HEK293 (cell line): ENCODE data around the gene GRAMD4.

Experiments
- CTCF ChIA-PET: fragments of 350-600 bp; formaldehyde crosslinking; extraction: SDS; loops from one replicate; lab custom pipeline; 2021; ENCODE audit warnings: antibody characterized with exemption; lab: Yijun Ruan, JAX
- POLR2A ChIA-PET: fragments of 300-600 bp; formaldehyde crosslinking; extraction: SDS; loops from one replicate; lab custom pipeline; 2020; ENCODE audit warnings: antibody characterized with exemption, inconsistent platforms; lab: Yijun Ruan, JAX
- H3K27ac ChIP-seq: fragments of 200-500 bp; sonication (Bioruptor generic); 2 replicates; pipeline ENCODE4 v1.5.1; 2014; ENCODE audit warnings: low read depth, low read length, control low read depth, inconsistent platforms; ENCODE audit errors: extremely low read depth
- H3K36me3 ChIP-seq, 2 experiments: fragments of 200-500 bp in 1 of 2; sonication (Bioruptor generic) in 1 of 2; 1 replicate in 1 of 2; 2 replicates in 1 of 2; pipeline ENCODE4 v1.5.1; 2014 to 2017; ENCODE audit warnings: inconsistent platforms in 2 of 2, low read length in 2 of 2; ENCODE audit not compliant: control insufficient read depth in 2 of 2, insufficient read depth in 1 of 2
- H3K4me1 ChIP-seq: fragments of 200-500 bp; sonication (Bioruptor generic); 2 replicates; pipeline ENCODE4 v1.5.1; 2014; ENCODE audit warnings: mild to moderate bottlenecking, low read length, inconsistent platforms; ENCODE audit not compliant: control insufficient read depth, insufficient read depth
- H3K4me3 ChIP-seq: 2 replicates; pipeline ENCODE4 v1.5.1; 2011; ENCODE audit warnings: low read depth, mild to moderate bottlenecking, control low read depth, low read length, moderate library complexity
- H3K9me3 ChIP-seq: fragments of 200-500 bp; sonication (Bioruptor generic); 2 replicates; pipeline ENCODE4 v1.5.1; 2014; ENCODE audit warnings: low read depth, low read length, inconsistent platforms; ENCODE audit not compliant: control insufficient read depth, insufficient read depth
- GFI1B ChIP-seq: fragments of 450-650 bp; formaldehyde crosslinking; IDR thresholded peaks from 2 replicates; pipeline ENCODE4 v1.5.1; 2016; ENCODE audit warnings: missing biosample characterization, missing genetic modification characterization
- SCRT2 ChIP-seq: fragments of 450-650 bp; formaldehyde crosslinking; IDR thresholded peaks from 2 replicates; pipeline ENCODE4 v1.5.1; 2016; ENCODE audit warnings: missing biosample characterization, missing genetic modification characterization
- ZNF155 ChIP-seq: fragments of 450-650 bp; formaldehyde crosslinking; IDR thresholded peaks from 2 replicates; pipeline ENCODE4 v1.5.1; 2016; ENCODE audit warnings: missing biosample characterization, missing genetic modification characterization
- ZNF169 ChIP-seq: fragments of 450-650 bp; formaldehyde crosslinking; IDR thresholded peaks from 2 replicates; pipeline ENCODE4 v1.5.1; 2016; ENCODE audit warnings: missing biosample characterization, missing genetic modification characterization
- ZNF174 ChIP-seq: fragments of 450-650 bp; formaldehyde crosslinking; IDR thresholded peaks from 2 replicates; pipeline ENCODE4 v1.5.0; 2017; ENCODE audit warnings: missing biosample characterization, mild to moderate bottlenecking, missing genetic modification characterization
- ZNF223 ChIP-seq: fragments of 450-650 bp; formaldehyde crosslinking; IDR thresholded peaks from 2 replicates; pipeline ENCODE4 v1.5.1; 2016; ENCODE audit warnings: missing biosample characterization, missing genetic modification characterization
- ZNF23 ChIP-seq: fragments of 450-650 bp; formaldehyde crosslinking; IDR thresholded peaks from 2 replicates; pipeline ENCODE4 v1.5.1; 2016; ENCODE audit warnings: missing biosample characterization, missing genetic modification characterization, borderline replicate concordance
- ZNF239 ChIP-seq: fragments of 450-650 bp; formaldehyde crosslinking; IDR thresholded peaks from 2 replicates; pipeline ENCODE4 v1.5.1; 2016; ENCODE audit warnings: missing biosample characterization, missing genetic modification characterization
- ZNF311 ChIP-seq: fragments of 450-650 bp; formaldehyde crosslinking; IDR thresholded peaks from 2 replicates; pipeline ENCODE4 v1.5.1; 2017; ENCODE audit warnings: missing biosample characterization, missing genetic modification characterization, borderline replicate concordance
- ZNF341 ChIP-seq: fragments of 450-650 bp; formaldehyde crosslinking; IDR thresholded peaks from 2 replicates; pipeline ENCODE4; 2016; ENCODE audit warnings: low read depth, missing biosample characterization, missing genetic modification characterization
- ZNF350 ChIP-seq: fragments of 450-650 bp; formaldehyde crosslinking; IDR thresholded peaks from 2 replicates; pipeline ENCODE4 v1.5.0; 2017; ENCODE audit warnings: missing biosample characterization, mild to moderate bottlenecking, missing genetic modification characterization
- ZNF501 ChIP-seq: fragments of 450-650 bp; formaldehyde crosslinking; IDR thresholded peaks from 2 replicates; pipeline ENCODE4 v1.5.1; 2016; ENCODE audit warnings: missing biosample characterization, missing genetic modification characterization
- ZNF510 ChIP-seq: fragments of 450-650 bp; formaldehyde crosslinking; IDR thresholded peaks from 2 replicates; pipeline ENCODE4 v1.5.1; 2018; ENCODE audit warnings: mild to moderate bottlenecking, missing genetic modification characterization, missing biosample characterization; ENCODE audit not compliant: insufficient replicate concordance
- ZNF548 ChIP-seq: fragments of 450-650 bp; formaldehyde crosslinking; IDR thresholded peaks from 2 replicates; pipeline ENCODE4 v1.5.1; 2016; ENCODE audit warnings: missing biosample characterization, missing genetic modification characterization
- ZNF658 ChIP-seq: fragments of 450-650 bp; formaldehyde crosslinking; IDR thresholded peaks from 2 replicates; pipeline ENCODE4; 2016; ENCODE audit warnings: missing biosample characterization, missing genetic modification characterization
- ZNF747 ChIP-seq: fragments of 450-650 bp; formaldehyde crosslinking; IDR thresholded peaks from 2 replicates; pipeline ENCODE4 v1.5.1; 2016; ENCODE audit warnings: missing biosample characterization, missing genetic modification characterization
- ZNF768 ChIP-seq: fragments of 450-650 bp; formaldehyde crosslinking; IDR thresholded peaks from 2 replicates; pipeline ENCODE4 v1.5.1; 2018; ENCODE audit warnings: missing biosample characterization, mild to moderate bottlenecking, missing genetic modification characterization
- ZNF785 ChIP-seq: fragments of 450-650 bp; formaldehyde crosslinking; IDR thresholded peaks from 2 replicates; pipeline ENCODE4 v1.5.1; 2016; ENCODE audit warnings: missing biosample characterization, missing genetic modification characterization
- ZNF791 ChIP-seq: fragments of 450-650 bp; formaldehyde crosslinking; IDR thresholded peaks from 2 replicates; pipeline ENCODE4 v1.5.1; 2016; ENCODE audit warnings: missing biosample characterization, missing genetic modification characterization
- ZSCAN16 ChIP-seq: fragments of 450-650 bp; formaldehyde crosslinking; IDR thresholded peaks from 2 replicates; pipeline ENCODE4 v1.5.1; 2016; ENCODE audit warnings: missing biosample characterization, missing genetic modification characterization
- ZXDB ChIP-seq: fragments of 450-650 bp; formaldehyde crosslinking; IDR thresholded peaks from 2 replicates; pipeline ENCODE4 v1.5.1; 2016; ENCODE audit warnings: missing biosample characterization, missing genetic modification characterization
- TF ChIP-seq, protein P1 (sequence below): fragments of 450-650 bp; formaldehyde crosslinking; IDR thresholded peaks from 2 replicates; pipeline ENCODE4 v1.5.1; 2017; ENCODE audit warnings: missing biosample characterization, missing genetic modification characterization
- TF ChIP-seq, protein P2 (sequence below): fragments of 450-650 bp; formaldehyde crosslinking; IDR thresholded peaks from 2 replicates; pipeline ENCODE4 v1.5.1; 2016; ENCODE audit warnings: missing biosample characterization, missing genetic modification characterization
- TF ChIP-seq, protein P3 (sequence below): fragments of 450-650 bp; formaldehyde crosslinking; IDR thresholded peaks from 2 replicates; pipeline ENCODE4 v1.5.1; 2016; ENCODE audit warnings: missing biosample characterization, missing genetic modification characterization
- TF ChIP-seq, protein P4 (sequence below): fragments of 450-650 bp; formaldehyde crosslinking; IDR thresholded peaks from 2 replicates; pipeline ENCODE4 v1.5.1; 2016; ENCODE audit warnings: missing biosample characterization, missing genetic modification characterization
- TF ChIP-seq, protein P5 (sequence below): fragments of 450-650 bp; formaldehyde crosslinking; IDR thresholded peaks from 2 replicates; pipeline ENCODE4 v1.5.1; 2016; ENCODE audit warnings: missing biosample characterization, missing genetic modification characterization
- TF ChIP-seq, protein P6 (sequence below): fragments of 450-650 bp; formaldehyde crosslinking; IDR thresholded peaks from 2 replicates; pipeline ENCODE4 v1.5.1; 2017; ENCODE audit warnings: missing biosample characterization, missing genetic modification characterization

The GRAMD4 gene

DNA sequence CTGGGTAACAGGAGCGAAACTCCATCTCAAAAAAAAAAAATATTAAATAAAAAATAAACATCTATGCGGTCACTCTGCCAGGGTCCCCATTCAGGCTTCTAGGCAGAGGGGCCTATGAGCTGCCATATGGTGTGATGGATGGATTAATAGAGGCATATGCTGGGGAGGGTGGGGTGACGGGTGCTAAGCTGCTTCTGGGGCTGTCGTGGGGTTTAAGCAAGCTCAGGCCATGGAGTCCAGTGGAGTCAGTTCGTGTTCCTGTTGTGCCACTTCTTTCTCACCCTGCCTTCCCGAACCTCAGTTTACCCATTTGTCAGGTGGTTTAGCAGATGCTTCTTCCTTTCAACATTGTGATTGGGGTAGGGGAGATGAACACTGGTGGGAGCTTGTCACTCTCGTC lies 9.0 kb upstream of the GRAMD4 start:
- TF ChIP-seq ZNF23 = no peak
- TF ChIP-seq, protein P1, sequence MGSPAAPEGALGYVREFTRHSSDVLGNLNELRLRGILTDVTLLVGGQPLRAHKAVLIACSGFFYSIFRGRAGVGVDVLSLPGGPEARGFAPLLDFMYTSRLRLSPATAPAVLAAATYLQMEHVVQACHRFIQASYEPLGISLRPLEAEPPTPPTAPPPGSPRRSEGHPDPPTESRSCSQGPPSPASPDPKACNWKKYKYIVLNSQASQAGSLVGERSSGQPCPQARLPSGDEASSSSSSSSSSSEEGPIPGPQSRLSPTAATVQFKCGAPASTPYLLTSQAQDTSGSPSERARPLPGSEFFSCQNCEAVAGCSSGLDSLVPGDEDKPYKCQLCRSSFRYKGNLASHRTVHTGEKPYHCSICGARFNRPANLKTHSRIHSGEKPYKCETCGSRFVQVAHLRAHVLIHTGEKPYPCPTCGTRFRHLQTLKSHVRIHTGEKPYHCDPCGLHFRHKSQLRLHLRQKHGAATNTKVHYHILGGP (tag by site-specific recombination) = no peak
- TF ChIP-seq, protein P2, sequence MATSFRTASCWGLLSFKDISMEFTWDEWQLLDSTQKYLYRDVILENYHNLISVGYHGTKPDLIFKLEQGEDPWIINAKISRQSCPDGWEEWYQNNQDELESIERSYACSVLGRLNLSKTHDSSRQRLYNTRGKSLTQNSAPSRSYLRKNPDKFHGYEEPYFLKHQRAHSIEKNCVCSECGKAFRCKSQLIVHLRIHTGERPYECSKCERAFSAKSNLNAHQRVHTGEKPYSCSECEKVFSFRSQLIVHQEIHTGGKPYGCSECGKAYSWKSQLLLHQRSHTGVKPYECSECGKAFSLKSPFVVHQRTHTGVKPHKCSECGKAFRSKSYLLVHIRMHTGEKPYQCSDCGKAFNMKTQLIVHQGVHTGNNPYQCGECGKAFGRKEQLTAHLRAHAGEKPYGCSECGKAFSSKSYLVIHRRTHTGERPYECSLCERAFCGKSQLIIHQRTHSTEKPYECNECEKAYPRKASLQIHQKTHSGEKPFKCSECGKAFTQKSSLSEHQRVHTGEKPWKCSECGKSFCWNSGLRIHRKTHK (tag by site-specific recombination) = no peak
- TF ChIP-seq ZNF341 = no peak
- no peak for TF ChIP-seq ZNF658
- no peak for TF ChIP-seq ZNF501 (tag by site-specific recombination)
- no peak for TF ChIP-seq ZSCAN16 (tag by site-specific recombination)
- no peak for TF ChIP-seq ZNF510
- TF ChIP-seq, protein P3, sequence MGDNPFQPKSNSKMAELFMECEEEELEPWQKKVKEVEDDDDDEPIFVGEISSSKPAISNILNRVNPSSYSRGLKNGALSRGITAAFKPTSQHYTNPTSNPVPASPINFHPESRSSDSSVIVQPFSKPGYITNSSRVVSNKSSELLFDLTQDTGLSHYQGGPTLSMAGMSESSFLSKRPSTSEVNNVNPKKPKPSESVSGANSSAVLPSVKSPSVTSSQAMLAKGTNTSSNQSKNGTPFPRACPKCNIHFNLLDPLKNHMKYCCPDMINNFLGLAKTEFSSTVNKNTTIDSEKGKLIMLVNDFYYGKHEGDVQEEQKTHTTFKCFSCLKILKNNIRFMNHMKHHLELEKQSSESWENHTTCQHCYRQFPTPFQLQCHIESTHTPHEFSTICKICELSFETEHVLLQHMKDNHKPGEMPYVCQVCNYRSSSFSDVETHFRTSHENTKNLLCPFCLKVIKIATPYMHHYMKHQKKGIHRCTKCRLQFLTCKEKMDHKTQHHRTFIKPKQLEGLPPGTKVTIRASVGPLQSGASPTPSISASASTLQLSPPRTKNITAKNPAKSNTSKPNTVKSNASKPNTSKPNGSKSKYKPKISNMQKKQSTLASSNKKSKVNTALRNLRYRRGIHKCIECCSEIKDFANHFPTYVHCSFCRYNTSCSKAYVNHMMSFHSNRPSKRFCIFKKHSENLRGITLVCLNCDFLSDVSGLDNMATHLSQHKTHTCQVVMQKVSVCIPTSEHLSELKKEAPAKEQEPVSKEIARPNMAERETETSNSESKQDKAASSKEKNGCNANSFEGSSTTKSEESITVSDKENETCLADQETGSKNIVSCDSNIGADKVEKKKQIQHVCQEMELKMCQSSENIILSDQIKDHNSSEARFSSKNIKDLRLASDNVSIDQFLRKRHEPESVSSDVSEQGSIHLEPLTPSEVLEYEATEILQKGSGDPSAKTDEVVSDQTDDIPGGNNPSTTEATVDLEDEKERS (tag by site-specific recombination) = no peak
- no peak for TF ChIP-seq ZNF155
- no peak for TF ChIP-seq ZNF747 (tag by site-specific recombination)
- TF ChIP-seq ZNF791 (tag by site-specific recombination) = no peak
- TF ChIP-seq ZNF785 (tag by site-specific recombination) = no peak
- Histone ChIP-seq H3K9me3 (no peaks in the 10 kb centered on the region), H3K27ac (no peak overlapping the region), H3K4me1 (no peaks in the 10 kb centered on the region), H3K36me3 (no peaks in the 10 kb centered on the region), H3K4me3 (no peak overlapping the region)
- ChIA-PET POLR2A (no interaction called here), CTCF (interaction anchor here (0.6 to 0.9 kb wide), 2 partner anchors 10 to 119 kb away, joined by 3 to 7 read pairs; no protein-coding TSS in a partner anchor)

DNA sequence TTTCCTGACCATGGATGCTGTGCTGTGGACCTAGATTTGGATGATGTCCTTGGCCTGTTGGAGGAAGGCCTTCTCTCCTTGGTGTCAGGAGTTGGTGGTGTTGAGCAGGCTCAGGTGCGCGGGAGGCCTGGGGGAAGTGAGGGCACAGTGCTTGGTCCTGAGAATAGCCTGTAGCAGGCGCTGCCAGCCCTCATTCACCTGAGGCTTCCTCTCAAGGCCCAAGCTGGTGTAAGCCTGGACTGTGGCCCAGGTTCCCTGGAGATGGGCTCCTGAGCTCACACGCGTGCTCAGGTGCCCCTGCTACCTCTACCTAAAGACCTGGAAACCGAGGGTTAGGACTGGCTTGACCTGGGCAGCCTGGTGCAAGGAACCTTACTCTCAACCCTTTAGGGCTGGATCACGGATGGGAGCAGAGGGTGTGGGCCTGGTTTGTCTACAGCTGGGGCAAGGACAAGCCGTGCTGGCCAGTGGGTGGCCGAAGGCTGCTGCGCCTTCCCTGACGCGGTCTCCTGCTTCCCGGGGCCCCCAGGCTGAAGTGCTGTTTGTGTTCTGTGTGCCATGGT lies 7.8 kb upstream of the GRAMD4 start:
- H3K36me3 ChIP-seq = no peaks in the 10 kb centered on the region
- no peak overlapping the region for H3K27ac ChIP-seq
- H3K9me3 ChIP-seq = no peaks in the 10 kb centered on the region
- no peak overlapping the region for H3K4me3 ChIP-seq
- ChIA-PET CTCF (interaction anchor here (1.0 kb wide), 1 partner anchor 49 kb away, joined by 3 read pairs; no protein-coding TSS in a partner anchor), POLR2A (no interaction called here)
- H3K4me1 ChIP-seq = no peaks in the 10 kb centered on the region
- TF ChIP-seq ZNF223 (no peak), ZNF350 (tag by site-specific recombination) (no peak), GFI1B (tag by site-specific recombination) (no peak), ZNF768 (tag by site-specific recombination) (no peak), ZNF239 (tag by site-specific recombination) (no peak), ZNF169 (tag by site-specific recombination) (no peak), ZXDB (tag by site-specific recombination) (no peak), ZNF548 (tag by site-specific recombination) (no peak), ZNF174 (tag by site-specific recombination) (no peak), SCRT2 (no peak), ZNF311 (tag by site-specific recombination) (no peak)
- TF ChIP-seq, protein P4, sequence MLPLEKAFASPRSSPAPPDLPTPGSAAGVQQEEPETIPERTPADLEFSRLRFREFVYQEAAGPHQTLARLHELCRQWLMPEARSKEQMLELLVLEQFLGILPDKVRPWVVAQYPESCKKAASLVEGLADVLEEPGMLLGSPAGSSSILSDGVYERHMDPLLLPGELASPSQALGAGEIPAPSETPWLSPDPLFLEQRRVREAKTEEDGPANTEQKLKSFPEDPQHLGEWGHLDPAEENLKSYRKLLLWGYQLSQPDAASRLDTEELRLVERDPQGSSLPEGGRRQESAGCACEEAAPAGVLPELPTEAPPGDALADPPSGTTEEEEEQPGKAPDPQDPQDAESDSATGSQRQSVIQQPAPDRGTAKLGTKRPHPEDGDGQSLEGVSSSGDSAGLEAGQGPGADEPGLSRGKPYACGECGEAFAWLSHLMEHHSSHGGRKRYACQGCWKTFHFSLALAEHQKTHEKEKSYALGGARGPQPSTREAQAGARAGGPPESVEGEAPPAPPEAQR = no peak
- TF ChIP-seq, protein P5, sequence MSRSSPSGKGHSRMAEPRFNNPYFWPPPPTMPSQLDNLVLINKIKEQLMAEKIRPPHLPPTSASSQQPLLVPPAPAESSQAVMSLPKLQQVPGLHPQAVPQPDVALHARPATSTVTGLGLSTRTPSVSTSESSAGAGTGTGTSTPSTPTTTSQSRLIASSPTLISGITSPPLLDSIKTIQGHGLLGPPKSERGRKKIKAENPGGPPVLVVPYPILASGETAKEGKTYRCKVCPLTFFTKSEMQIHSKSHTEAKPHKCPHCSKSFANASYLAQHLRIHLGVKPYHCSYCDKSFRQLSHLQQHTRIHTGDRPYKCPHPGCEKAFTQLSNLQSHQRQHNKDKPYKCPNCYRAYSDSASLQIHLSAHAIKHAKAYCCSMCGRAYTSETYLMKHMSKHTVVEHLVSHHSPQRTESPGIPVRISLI = no peak
- TF ChIP-seq, protein P6, sequence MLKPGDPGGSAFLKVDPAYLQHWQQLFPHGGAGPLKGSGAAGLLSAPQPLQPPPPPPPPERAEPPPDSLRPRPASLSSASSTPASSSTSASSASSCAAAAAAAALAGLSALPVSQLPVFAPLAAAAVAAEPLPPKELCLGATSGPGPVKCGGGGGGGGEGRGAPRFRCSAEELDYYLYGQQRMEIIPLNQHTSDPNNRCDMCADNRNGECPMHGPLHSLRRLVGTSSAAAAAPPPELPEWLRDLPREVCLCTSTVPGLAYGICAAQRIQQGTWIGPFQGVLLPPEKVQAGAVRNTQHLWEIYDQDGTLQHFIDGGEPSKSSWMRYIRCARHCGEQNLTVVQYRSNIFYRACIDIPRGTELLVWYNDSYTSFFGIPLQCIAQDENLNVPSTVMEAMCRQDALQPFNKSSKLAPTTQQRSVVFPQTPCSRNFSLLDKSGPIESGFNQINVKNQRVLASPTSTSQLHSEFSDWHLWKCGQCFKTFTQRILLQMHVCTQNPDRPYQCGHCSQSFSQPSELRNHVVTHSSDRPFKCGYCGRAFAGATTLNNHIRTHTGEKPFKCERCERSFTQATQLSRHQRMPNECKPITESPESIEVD (tag by site-specific recombination) = no peak
